ENCODE results near the gene VAMP8.
"Not testable (repeated sequence)": the region's sequence is repeated elsewhere in the genome, so short reads cannot be mapped to it uniquely, and the experiment has no call there.

The VAMP8 gene

GRCh38 chr2:85545780-85546240, 31.6 kb upstream of the VAMP8 start:
- peak; percentile 18 for DNase-seq (ENCODE audit: low read depth, low spot score)

GRCh38 chr2:85547089-85547858, 30.1 kb upstream of the VAMP8 start:
- no peak for DNase-seq (ENCODE audit: low read depth, low spot score)
- no peak overlapping the region for H3K4me3 ChIP-seq (ENCODE audit: low read length)

More at GRCh38 chr2:85545780-85546240, 31.6 kb upstream of the VAMP8 start:
- H3K4me3 ChIP-seq (ENCODE audit: low read length): no peak overlapping the region

- no peak for DNase-seq (ENCODE audit: low read depth, low spot score)
- H3K4me3 ChIP-seq (ENCODE audit: low read length): no peak overlapping the region
These were observed 29.4 kb upstream of the VAMP8 start for GRCh38 chr2:85547859-85548607.

- no peak for DNase-seq (ENCODE audit: low read depth, low spot score)
- no peak overlapping the region for H3K4me3 ChIP-seq (ENCODE audit: low read length)
These were observed 28.8 kb upstream of the VAMP8 start for GRCh38 chr2:85548608-85548900.

- no peak overlapping the region for H3K4me3 ChIP-seq (ENCODE audit: low read length)
- no peak for DNase-seq (ENCODE audit: low read depth, low spot score)
These were observed 28.3 kb upstream of the VAMP8 start for GRCh38 chr2:85549095-85549494.

DNA sequence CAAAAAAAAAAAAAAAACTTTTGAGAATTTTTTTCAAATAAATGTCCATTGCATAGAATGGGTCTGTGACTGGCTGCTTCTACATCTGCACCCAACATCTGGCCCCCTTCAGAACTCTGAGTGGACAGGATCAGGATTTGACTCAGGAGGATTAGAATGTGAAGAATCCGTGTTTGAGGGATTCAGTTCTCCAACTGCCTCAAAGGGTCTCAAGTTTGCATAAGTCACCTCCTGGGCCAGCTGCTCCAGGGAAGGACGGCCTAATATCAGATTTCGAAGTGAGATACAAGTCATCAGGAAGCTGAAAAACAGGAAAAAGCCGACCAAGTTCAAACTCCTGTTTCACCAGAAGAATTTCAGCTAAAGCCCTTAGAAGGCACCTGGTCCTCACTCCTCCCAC, 27.6 kb upstream of the VAMP8 start:
- H3K4me3 ChIP-seq (ENCODE audit: low read length): no peak overlapping the region
- no peak for DNase-seq (ENCODE audit: low read depth, low spot score)

DNA sequence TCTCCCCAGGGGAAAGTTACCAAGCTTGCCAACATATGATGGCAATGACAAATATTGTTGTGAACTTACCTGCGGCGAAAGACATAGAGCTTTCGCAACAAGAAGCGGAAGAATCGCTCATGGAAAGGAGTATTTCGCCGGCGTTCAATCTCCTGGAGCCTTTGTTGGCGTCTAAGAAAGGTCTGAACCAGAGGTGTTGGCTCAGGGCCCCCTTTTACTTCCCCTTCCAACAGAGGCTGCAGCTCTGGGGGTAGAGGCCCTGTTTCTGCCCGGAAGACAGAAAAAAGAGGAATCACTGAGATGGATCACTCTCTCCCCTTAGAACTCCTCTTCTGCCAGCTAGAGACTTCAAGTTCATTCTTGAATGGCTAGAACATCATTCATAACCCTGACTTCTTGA, 26.9 kb upstream of the VAMP8 start:
- no peak overlapping the region for H3K4me3 ChIP-seq (ENCODE audit: low read length)
- DNase-seq (ENCODE audit: low read depth, low spot score): no peak

DNA sequence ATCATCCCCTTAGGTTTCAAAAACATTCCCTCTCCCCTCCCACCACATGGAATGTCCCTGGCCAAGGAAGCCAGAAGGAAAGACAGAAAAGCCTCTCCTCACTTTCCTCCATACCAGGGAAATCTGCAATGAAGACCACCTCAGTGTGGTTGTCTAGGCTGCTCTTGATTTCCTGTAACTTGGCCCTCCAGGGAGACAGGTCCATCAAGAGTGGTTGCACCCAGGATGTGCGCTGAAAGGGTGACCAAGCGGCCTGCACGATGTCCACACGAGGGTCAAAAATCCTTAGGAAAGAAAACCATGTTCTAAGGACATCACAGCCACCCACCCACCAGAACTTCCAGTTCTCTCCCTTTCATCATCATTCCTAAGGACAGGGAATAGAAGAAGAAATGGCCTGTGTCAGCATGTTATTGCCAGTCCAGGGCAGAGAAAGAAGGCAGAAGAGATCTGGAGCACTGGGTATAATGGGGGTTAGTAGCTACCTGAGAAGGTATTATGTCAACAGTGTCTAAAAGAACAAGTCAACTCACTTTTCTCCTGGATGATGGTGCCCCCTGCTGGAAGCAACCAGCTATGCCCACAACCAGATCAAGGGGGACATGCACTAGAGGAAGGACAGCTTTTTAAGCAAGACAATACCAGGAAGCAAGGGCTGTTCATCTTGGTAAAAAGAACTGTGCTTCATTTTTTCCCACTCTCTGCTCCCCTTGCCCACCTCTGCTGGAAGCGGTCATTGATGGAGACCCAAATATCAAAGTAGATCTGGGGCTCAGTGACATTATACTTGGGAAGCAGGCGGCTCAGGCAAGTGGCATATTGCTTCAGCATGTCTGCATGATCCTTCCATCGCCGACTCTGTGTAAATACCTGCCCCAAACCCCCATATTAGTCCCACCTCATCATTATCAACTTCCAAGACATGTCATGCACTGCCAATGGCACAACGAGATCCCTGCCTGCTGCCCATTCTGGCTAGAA, 25.4 kb upstream of the VAMP8 start:
- peak; percentile 85 for DNase-seq (ENCODE audit: low read depth, low spot score)
- no peak overlapping the region for H3K4me3 ChIP-seq (ENCODE audit: low read length)

- DNase-seq (ENCODE audit: low read depth, low spot score): no peak
- H3K4me3 ChIP-seq (ENCODE audit: low read length): no peak overlapping the region
These were observed 24.2 kb upstream of the VAMP8 start for GRCh38 chr2:85553184-85553583.

GRCh38 chr2:85554980-85555612, 22.3 kb upstream of the VAMP8 start:
- DNase-seq (ENCODE audit: low read depth, low spot score): no peak
- no peak overlapping the region for H3K4me3 ChIP-seq (ENCODE audit: low read length)

GRCh38 chr2:85557130-85557529, 20.3 kb upstream of the VAMP8 start:
- DNase-seq (ENCODE audit: low read depth, low spot score): no peak
- no peak overlapping the region for H3K4me3 ChIP-seq (ENCODE audit: low read length)

DNA sequence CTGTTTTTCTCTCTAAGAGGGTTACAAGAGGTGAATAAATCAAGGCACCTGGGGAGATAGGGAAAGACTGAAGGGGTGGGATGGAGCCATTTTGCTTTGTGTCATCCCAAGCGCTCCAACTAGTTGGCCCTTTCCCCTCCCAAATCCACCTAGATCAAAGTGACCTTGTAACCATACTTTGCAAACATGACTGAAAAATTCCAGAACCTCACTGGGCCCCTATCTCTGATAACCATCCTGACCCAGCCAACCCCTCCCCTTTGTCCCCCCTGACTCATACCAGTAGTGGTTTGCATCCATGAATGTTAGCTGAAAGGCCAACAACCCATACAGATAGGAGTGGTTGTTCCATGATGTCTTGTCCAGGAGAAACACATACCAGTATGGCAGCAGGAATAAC, 19.2 kb upstream of the VAMP8 start:
- H3K4me3 ChIP-seq (ENCODE audit: low read length): no peak overlapping the region
- no peak for DNase-seq (ENCODE audit: low read depth, low spot score)

DNA sequence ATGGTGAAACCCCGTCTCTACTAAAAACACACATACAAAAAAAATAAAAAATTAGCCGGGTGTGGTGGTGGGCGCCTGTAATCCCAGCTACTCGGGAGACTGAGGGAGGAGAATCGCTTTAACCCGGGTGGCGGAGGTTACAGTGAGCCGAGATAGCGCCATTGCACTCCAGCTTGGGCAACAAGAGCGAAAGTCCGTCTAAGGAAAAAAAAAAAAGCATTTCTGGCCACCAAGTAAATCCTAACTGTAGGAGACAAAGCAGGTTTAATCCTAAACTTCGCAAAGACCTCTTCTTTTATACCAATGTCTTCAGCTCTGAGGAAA, 17.0 kb upstream of the VAMP8 start:
- H3K4me3 ChIP-seq (ENCODE audit: low read length): peak overlapping the region; percentile 66
- DNase-seq (ENCODE audit: low read depth, low spot score): not testable (repeated sequence)

- peak overlapping the region; percentile 66 for H3K4me3 ChIP-seq (ENCODE audit: low read length)
- DNase-seq (ENCODE audit: low read depth, low spot score): no peak
These were observed 16.5 kb upstream of the VAMP8 start for GRCh38 chr2:85560812-85561279.

DNA sequence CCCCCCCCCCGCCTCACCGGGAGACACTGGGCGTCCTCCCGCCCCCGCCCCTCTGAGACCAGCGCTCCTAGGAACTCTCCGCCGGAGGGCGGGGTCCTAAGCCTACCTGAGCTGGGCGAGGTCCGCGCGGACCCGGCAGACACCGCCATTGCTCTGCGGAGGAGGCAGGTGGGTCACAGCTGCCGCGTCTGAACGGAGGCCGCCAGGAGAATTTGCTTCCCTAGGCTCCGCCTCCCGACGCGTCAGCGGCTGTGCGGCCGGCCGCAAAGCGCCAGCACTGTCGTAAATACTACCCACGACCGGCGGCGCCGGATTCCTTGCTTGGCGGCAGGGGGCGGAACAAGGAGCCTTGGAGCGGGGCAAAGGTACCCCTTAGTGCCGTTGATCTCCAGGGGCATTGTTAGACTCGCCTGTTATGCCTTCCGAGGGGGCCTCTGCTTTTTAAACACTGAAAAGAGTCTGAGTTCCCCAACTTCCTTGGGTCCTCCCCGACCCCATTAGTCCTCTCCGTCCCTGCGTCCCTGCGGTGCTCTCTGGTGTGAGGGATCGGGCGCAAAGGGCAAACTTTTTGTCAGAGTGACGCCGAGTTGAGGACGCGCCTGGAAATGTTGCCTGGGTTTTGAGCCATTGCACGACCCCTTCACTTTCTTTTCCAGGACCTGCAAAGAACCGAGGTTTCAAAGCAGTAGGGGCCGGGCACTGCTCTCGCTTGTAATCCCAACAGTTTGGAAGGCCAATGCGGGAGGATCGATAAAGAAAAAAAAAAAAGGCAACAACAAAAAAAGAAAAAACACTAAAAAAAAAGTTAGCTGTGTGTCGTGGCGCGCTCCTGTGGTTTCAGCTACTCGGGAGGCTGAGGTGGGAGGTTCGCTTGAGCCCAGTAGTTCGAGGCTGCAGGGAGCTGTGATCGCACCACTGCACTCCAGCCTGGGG, 15.8 kb upstream of the VAMP8 start, which contains the start of gene GGCX:
TSS of gene GGCX (minus strand) at position 214 of the 933 bp plus-strand sequence. CDS start at position 149, 65 bp downstream.
- DNase-seq (ENCODE audit: low read depth, low spot score): peak; percentile 93
- H3K4me3 ChIP-seq (ENCODE audit: low read length): peak within 1 kb of the TSS; percentile 66

GRCh38 chr2:85564144-85564563, 13.2 kb upstream of the VAMP8 start:
- no peak for DNase-seq (ENCODE audit: low read depth, low spot score)
- no peak overlapping the region for H3K4me3 ChIP-seq (ENCODE audit: low read length)

DNA sequence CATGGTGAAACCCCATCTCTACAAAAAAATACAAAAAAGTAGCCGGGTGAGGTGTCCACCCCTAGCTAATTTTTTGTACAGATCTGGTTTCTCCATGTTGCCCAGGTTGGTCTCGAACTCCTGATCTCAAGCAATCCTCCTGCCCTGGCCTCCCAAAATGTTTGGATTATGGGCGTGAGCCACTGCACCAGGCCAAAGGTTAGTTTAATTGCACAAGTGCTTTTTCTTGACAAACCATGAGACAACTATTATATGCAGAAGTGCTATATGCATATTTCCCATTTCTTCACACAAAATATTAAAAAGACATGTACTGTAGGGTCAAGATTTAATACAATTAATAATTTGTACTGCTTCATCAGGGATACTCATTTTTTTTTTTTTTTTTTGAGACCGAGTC, 11.1 kb upstream of the VAMP8 start:
- DNase-seq (ENCODE audit: low read depth, low spot score): no peak
- H3K4me3 ChIP-seq (ENCODE audit: low read length): no peak overlapping the region

GRCh38 chr2:85575739-85576138, 1.6 kb upstream of the VAMP8 start:
- DNase-seq (ENCODE audit: low read depth, low spot score): no peak
- H3K4me3 ChIP-seq (ENCODE audit: low read length): no peak overlapping the region

Measured in Jurkat, Clone E6-1 (cell line).